Memory B cell (primary cell): ENCODE results near the gene GID4.
A peak's percentile ranks its signal among the peaks of the same experiment; 100 is the strongest.

ENCODE experiments used
- ATAC-seq: fragments of 150-1000 bp; cut with Tn5 transposase; 2 replicates; pipeline ENCODE4 v1.10.0; 2021; ENCODE audit warnings: low read depth, mild to moderate bottlenecking, moderate library complexity
- DNase-seq, 2 donors: peaks; one replicate each; pipeline ENCODE4 v3.0.0; 2022; ENCODE audit warnings: low spot score in 2 of 2
- H3K27ac Mint-ChIP-seq: one replicate; pipeline ENCODE4 v1.8.0; 2022; ENCODE audit warnings: mild to moderate bottlenecking, moderate library complexity, mixed read lengths
- H3K27me3 Mint-ChIP-seq: one replicate; pipeline ENCODE4 v1.8.0; 2022; ENCODE audit warnings: mixed read lengths
- H3K36me3 Mint-ChIP-seq: one replicate; pipeline ENCODE4 v1.8.0; 2022; ENCODE audit warnings: mild to moderate bottlenecking, mixed read lengths
- H3K4me1 Mint-ChIP-seq: one replicate; pipeline ENCODE4 v1.8.0; 2022; ENCODE audit warnings: mixed read lengths
- H3K4me3 Mint-ChIP-seq: one replicate; pipeline ENCODE4 v1.8.0; 2022; ENCODE audit warnings: mild to moderate bottlenecking, moderate library complexity, mixed read lengths
- H3K9me3 Mint-ChIP-seq: one replicate; pipeline ENCODE4 v1.8.0; 2022; ENCODE audit warnings: mixed read lengths

Gene GID4

GRCh38 chr17:18042983-18043382 lies 3.8 kb downstream of the GID4 start:
- Mint-ChIP-seq H3K4me3 (no peak overlapping the region), H3K4me1 (peaks cover 25% of the 10 kb centered on the region), H3K9me3 (no peaks in the 10 kb centered on the region), H3K27ac (no peak overlapping the region), H3K27me3 (no peaks in the 10 kb centered on the region), H3K36me3 (peaks cover 2% of the 10 kb centered on the region)
- no peak for DNase-seq
- no peak for ATAC-seq

GRCh38 chr17:18043491-18043890 lies 4.3 kb downstream of the GID4 start:
- DNase-seq: no peak
- peaks cover 22% of the 10 kb centered on the region for H3K4me1 Mint-ChIP-seq
- H3K27ac Mint-ChIP-seq: no peak overlapping the region
- H3K36me3 Mint-ChIP-seq: peaks cover 2% of the 10 kb centered on the region
- no peak for ATAC-seq
- H3K9me3 Mint-ChIP-seq: no peaks in the 10 kb centered on the region
- no peaks in the 10 kb centered on the region for H3K27me3 Mint-ChIP-seq
- H3K4me3 Mint-ChIP-seq: no peak overlapping the region

GRCh38 chr17:18044609-18045008 lies 5.4 kb downstream of the GID4 start:
- Mint-ChIP-seq H3K4me3 (no peak overlapping the region), H3K36me3 (peaks cover 2% of the 10 kb centered on the region), H3K9me3 (no peaks in the 10 kb centered on the region), H3K4me1 (peaks cover 22% of the 10 kb centered on the region), H3K27me3 (no peaks in the 10 kb centered on the region), H3K27ac (no peak overlapping the region)
- no peak for ATAC-seq
- no peak for DNase-seq

GRCh38 chr17:18045691-18046350 lies 6.6 kb downstream of the GID4 start:
- Mint-ChIP-seq H3K9me3 (no peaks in the 10 kb centered on the region), H3K4me1 (peaks cover 14% of the 10 kb centered on the region), H3K4me3 (no peak overlapping the region), H3K27ac (no peak overlapping the region), H3K27me3 (no peaks in the 10 kb centered on the region), H3K36me3 (peaks cover 4% of the 10 kb centered on the region)
- no peak for ATAC-seq
- no peak for DNase-seq

- no peaks in the 10 kb centered on the region for H3K27me3 Mint-ChIP-seq
Measured at GRCh38 chr17:18055597-18055996, 16.4 kb downstream of the GID4 start.

GRCh38 chr17:18056214-18056613 lies 17.0 kb downstream of the GID4 start:
- ATAC-seq (no peak), DNase-seq (no peak)
- H3K27me3 Mint-ChIP-seq: no peaks in the 10 kb centered on the region
- H3K4me1 Mint-ChIP-seq: no peaks in the 10 kb centered on the region
- no peak overlapping the region for H3K27ac Mint-ChIP-seq
- no peaks in the 10 kb centered on the region for H3K9me3 Mint-ChIP-seq
- H3K4me3 Mint-ChIP-seq: no peak overlapping the region
- H3K36me3 Mint-ChIP-seq: peaks cover 31% of the 10 kb centered on the region

More at GRCh38 chr17:18055597-18055996, 16.4 kb downstream of the GID4 start:
- DNase-seq: no peak
- ATAC-seq: no peak
- H3K36me3 Mint-ChIP-seq: peaks cover 29% of the 10 kb centered on the region
- no peak overlapping the region for H3K27ac Mint-ChIP-seq
- no peak overlapping the region for H3K4me3 Mint-ChIP-seq
- H3K9me3 Mint-ChIP-seq: no peaks in the 10 kb centered on the region
- no peaks in the 10 kb centered on the region for H3K4me1 Mint-ChIP-seq

- Mint-ChIP-seq H3K9me3 (no peaks in the 10 kb centered on the region), H3K27ac (no peak overlapping the region), H3K36me3 (peaks cover 35% of the 10 kb centered on the region), H3K4me3 (no peak overlapping the region), H3K27me3 (no peaks in the 10 kb centered on the region), H3K4me1 (no peaks in the 10 kb centered on the region)
- DNase-seq (no peak), ATAC-seq (no peak)
Measured at GRCh38 chr17:18059283-18059682, 20.1 kb downstream of the GID4 start.

GRCh38 chr17:18064053-18064452 lies 24.8 kb downstream of the GID4 start:
- DNase-seq (no peak), ATAC-seq (no peak)
- peak overlapping the region; percentile 35 for H3K27ac Mint-ChIP-seq
- H3K4me3 Mint-ChIP-seq: no peak overlapping the region
- no peaks in the 10 kb centered on the region for H3K9me3 Mint-ChIP-seq
- no peaks in the 10 kb centered on the region for H3K27me3 Mint-ChIP-seq
- H3K4me1 Mint-ChIP-seq: no peaks in the 10 kb centered on the region
- H3K36me3 Mint-ChIP-seq: peaks cover 29% of the 10 kb centered on the region

- Mint-ChIP-seq H3K27me3 (no peaks in the 10 kb centered on the region), H3K36me3 (peaks cover 24% of the 10 kb centered on the region), H3K4me3 (no peak overlapping the region), H3K9me3 (no peaks in the 10 kb centered on the region), H3K27ac (no peak overlapping the region), H3K4me1 (no peaks in the 10 kb centered on the region)
- DNase-seq (no peak), ATAC-seq (no peak)
Measured at GRCh38 chr17:18065546-18065945, 26.3 kb downstream of the GID4 start.

- DNase-seq: no peak
- Mint-ChIP-seq H3K4me1 (no peaks in the 10 kb centered on the region), H3K36me3 (peaks cover 19% of the 10 kb centered on the region), H3K27ac (no peak overlapping the region), H3K9me3 (no peaks in the 10 kb centered on the region), H3K4me3 (no peak overlapping the region), H3K27me3 (no peaks in the 10 kb centered on the region)
- ATAC-seq: no peak
Measured at GRCh38 chr17:18066866-18067265, 27.7 kb downstream of the GID4 start.

GRCh38 chr17:18069101-18069500 lies 29.9 kb downstream of the GID4 start:
- Mint-ChIP-seq H3K27me3 (no peaks in the 10 kb centered on the region), H3K4me3 (no peak overlapping the region), H3K4me1 (no peaks in the 10 kb centered on the region), H3K9me3 (no peaks in the 10 kb centered on the region), H3K27ac (no peak overlapping the region), H3K36me3 (peaks cover 15% of the 10 kb centered on the region)
- ATAC-seq (no peak), DNase-seq (no peak)

- ATAC-seq (no peak), DNase-seq (no peak)
- Mint-ChIP-seq H3K9me3 (no peaks in the 10 kb centered on the region), H3K4me3 (no peak overlapping the region), H3K36me3 (peaks cover 4% of the 10 kb centered on the region), H3K4me1 (no peaks in the 10 kb centered on the region), H3K27ac (no peak overlapping the region), H3K27me3 (peaks cover 7% of the 10 kb centered on the region)
Measured at GRCh38 chr17:18070861-18071340, 31.7 kb downstream of the GID4 start.

GRCh38 chr17:18071751-18072150 lies 32.5 kb downstream of the GID4 start:
- ATAC-seq (no peak), DNase-seq (no peak)
- H3K27ac Mint-ChIP-seq: no peak overlapping the region
- H3K27me3 Mint-ChIP-seq: peaks cover 7% of the 10 kb centered on the region
- H3K4me1 Mint-ChIP-seq: no peaks in the 10 kb centered on the region
- H3K36me3 Mint-ChIP-seq: peaks cover 2% of the 10 kb centered on the region
- no peaks in the 10 kb centered on the region for H3K9me3 Mint-ChIP-seq
- H3K4me3 Mint-ChIP-seq: no peak overlapping the region

- no peak for DNase-seq
- Mint-ChIP-seq H3K27me3 (peaks cover 12% of the 10 kb centered on the region), H3K4me1 (no peaks in the 10 kb centered on the region), H3K27ac (no peak overlapping the region), H3K36me3 (no peaks in the 10 kb centered on the region), H3K9me3 (no peaks in the 10 kb centered on the region), H3K4me3 (no peak overlapping the region)
- ATAC-seq: no peak
Measured at GRCh38 chr17:18074566-18075272, 35.5 kb downstream of the GID4 start.

- Mint-ChIP-seq H3K4me1 (no peaks in the 10 kb centered on the region), H3K27ac (no peak overlapping the region), H3K9me3 (no peaks in the 10 kb centered on the region), H3K36me3 (no peaks in the 10 kb centered on the region), H3K27me3 (peaks cover 14% of the 10 kb centered on the region), H3K4me3 (no peak overlapping the region)
- ATAC-seq (no peak), DNase-seq (no peak)
Measured at GRCh38 chr17:18076936-18077335, 37.7 kb downstream of the GID4 start.
